HG02943 (cell line): ENCODE results near the gene PAGR1.
"Not testable (repeated sequence)": the region's sequence is repeated elsewhere in the genome, so short reads cannot be mapped to it uniquely, and the experiment has no call there.

Source experiments
- ATAC-seq: cut with Tn5 transposase; IDR thresholded peaks from one replicate; pipeline ENCODE4 v1.9.1; 2021; ENCODE audit warnings: mild to moderate bottlenecking, low read depth, moderate library complexity; ENCODE audit not compliant: unreplicated experiment

Gene PAGR1

DNA sequence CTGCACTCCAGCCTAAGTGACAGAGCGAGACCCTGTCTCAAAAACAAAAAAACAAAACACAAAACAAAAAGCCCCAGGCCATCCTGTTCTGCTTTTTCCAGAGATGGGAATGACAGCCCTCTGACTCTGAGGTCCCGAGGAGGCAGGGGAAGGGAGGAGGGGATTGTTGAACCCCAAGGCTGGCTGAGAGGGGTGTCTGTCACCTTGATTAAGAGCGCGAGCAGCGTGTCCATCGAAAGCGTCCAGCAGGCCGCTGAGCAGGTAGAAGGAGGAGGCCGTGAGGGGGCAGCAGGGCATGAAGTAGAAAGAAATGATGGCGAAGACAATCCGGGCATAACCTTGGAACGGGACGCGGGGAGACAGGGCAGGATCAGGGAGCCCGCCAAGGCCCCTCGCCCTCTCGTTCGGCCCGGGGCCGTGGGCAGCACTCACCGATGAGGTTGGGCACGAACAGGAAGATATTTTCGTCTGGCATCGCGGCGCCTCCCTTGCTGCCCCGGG is 46.5 kb downstream of the PAGR1 start:
- no peak for ATAC-seq

DNA sequence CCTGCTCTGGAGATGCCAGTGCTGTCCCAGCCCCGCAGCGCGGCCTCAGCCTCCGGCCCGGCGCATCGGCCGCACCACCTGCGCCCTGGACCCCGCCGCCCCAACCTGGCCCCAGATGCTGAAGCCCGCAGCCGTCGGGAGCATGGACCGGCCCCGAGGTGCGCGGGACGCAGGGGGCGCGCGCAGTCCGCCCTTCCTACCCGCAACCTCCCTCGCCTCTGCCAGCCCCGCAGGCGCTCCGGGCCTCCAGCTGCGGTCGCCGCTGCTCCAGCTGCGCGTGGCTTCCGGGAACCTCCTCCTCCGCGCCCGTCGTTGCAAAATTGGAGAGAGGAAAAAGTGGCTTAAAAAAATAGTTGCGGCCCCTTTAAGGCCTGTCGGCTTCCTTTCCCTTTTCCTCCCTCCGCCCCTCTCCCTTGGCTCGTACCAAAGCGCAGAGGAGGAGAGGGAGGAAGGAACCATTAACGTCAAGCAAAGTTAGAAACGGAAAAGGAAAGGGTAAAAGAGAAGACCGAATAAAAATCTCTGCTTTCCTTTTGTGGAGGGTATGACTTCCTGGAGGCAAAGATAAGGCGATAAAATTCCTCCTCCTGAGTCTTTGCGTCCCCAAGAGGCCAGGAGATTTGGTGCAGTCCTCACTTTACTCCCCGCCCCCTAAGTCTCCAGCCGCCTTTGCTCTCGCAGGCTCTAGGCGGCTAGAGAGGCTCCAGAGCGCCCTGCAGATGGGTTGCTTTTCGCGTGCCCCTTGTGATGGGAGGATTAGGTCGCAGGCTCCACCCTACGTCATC is 47.1 kb downstream of the PAGR1 start, which contains the start of gene CDIPT:
Gene CDIPT, minus strand, starts transcription at position 343 of the 785 bp plus-strand sequence. CDS start 369 bp downstream, outside the sequence.
- ATAC-seq: peak; percentile 94

DNA sequence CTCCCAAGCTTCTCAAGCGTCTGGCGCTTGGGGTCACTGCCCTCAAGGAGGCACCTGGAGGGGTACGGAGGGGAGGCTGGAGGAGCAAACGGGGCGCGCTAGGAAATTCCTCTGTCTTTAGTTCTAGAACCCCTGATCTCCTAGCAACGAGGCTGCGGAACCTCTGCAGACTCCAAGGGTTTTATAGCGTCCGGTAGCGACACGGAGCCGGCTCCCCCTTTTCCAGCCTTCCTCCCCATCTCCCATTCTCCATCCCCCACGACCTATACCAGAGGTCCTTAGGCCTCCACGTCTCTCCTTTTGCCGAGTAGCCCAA is 47.7 kb downstream of the PAGR1 start:
- ATAC-seq: no peak

- no peak for ATAC-seq
Measured at GRCh38 chr16:29864205-29864604, 48.3 kb downstream of the PAGR1 start.

DNA sequence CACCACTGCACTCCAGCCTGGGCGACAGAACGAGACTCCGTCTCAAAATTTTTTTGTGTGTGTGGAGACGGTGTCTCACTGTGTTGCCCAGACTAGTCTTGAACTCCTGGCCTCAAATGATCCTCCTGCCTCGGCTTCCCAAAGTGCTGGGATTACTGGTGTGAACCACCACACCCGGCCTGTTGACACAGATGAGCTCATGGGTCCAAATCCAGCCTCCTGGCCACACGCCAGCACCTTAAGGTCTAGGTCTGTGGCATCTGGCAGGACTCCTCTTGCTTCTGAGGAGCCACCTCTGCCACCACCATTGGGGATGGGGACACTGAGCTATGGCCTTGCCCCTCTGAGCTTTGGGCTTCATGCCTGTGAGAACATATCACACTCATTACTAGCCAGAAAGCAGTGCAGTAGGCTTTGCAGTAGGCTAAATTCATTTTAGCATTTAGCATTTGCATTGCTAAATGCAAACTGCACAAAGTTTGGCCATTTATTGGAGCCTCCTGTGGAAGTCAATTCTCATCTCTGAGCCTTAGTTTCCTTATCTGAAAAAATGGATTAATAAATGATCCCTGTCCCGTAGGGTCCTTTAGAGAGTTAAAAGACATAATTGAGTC is 52.6 kb downstream of the PAGR1 start:
- no peak for ATAC-seq

- ATAC-seq: not testable (repeated sequence)
Measured at GRCh38 chr16:29869067-29869466, 53.1 kb downstream of the PAGR1 start.
